Measurements from ENCODE around the gene NDUFA12.

DNA sequence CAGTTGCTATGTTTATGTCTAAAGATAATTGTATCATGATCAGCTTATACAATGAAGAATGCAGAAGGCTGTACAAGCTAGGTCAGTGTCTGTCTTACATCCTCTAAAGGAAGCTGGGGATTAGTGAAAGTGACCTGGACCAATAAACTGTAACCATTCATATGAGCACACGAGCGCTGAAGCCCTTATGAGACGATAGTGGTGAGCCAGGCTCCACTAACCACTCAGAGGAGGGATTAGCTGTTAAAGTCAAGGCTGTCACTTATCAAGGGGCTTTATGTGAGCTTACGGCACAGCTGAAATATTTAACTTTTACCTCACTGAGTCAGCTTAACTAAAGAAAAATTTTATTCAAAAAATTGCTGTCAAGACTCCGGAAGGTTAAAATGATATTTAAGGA is 30.3 kb downstream of the NDUFA12 start:
- TF ChIP-seq, protein P1, sequence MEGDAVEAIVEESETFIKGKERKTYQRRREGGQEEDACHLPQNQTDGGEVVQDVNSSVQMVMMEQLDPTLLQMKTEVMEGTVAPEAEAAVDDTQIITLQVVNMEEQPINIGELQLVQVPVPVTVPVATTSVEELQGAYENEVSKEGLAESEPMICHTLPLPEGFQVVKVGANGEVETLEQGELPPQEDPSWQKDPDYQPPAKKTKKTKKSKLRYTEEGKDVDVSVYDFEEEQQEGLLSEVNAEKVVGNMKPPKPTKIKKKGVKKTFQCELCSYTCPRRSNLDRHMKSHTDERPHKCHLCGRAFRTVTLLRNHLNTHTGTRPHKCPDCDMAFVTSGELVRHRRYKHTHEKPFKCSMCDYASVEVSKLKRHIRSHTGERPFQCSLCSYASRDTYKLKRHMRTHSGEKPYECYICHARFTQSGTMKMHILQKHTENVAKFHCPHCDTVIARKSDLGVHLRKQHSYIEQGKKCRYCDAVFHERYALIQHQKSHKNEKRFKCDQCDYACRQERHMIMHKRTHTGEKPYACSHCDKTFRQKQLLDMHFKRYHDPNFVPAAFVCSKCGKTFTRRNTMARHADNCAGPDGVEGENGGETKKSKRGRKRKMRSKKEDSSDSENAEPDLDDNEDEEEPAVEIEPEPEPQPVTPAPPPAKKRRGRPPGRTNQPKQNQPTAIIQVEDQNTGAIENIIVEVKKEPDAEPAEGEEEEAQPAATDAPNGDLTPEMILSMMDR (IDR thresholded peaks at IDR 0.05) = no peak
- TF ChIP-seq ZFX (IDR thresholded peaks at IDR 0.05; ENCODE audit: borderline replicate concordance) = no peak
